Posterior vena cava (tissue), 2 donors: ENCODE data around the gene LIMS4. TPM values are rescaled to one million over a fixed set of nuclear protein-coding genes. Genes with fewer than 3 reads are reported as not detected.
"Not testable (repeated sequence)": the region's sequence is repeated elsewhere in the genome, so short reads cannot be mapped to it uniquely, and the experiment has no call there.

Experiments used
- DNase-seq: peaks from one replicate; pipeline ENCODE4 v3.0.0-alpha.2; 2020; ENCODE audit warnings: low spot score
- intact Hi-C, 2 donors: fragments of 100-400 bp; cut with DNase I; formaldehyde crosslinking; loops; one replicate each; pipeline versions ENCODE4 v1.14.1 to v1.14.2; 2022 to 2023
- total RNA-seq, 2 donors: library from RNA; stranded (reverse); fragmentation: NEBNext Ultra II Directional; extraction: Animal tissue kit (Norgen Biotek cat#: 25700); gene quantifications; one replicate each; pipeline ENCODE4 v1.2.1, GENCODE V29; 2021
- donor health status: DM: yes; HTN: yes; CAD: no.
- donor health status: DM: yes; HTN: yes; CAD: no.

LIMS4 gene
- total RNA-seq, 2 donors from 2014 or later, result 2.4 to 8.2 TPM

GRCh38 chr2:110456291-110457213 is 16.1 kb downstream of the LIMS4 start:
- intact Hi-C loops, DNase-seq: not testable (repeated sequence)

GRCh38 chr2:110455080-110455670 is 17.4 kb downstream of the LIMS4 start:
- intact Hi-C loops, result not testable (repeated sequence)

GRCh38 chr2:110450951-110451350 is 21.7 kb downstream of the LIMS4 start:
- intact Hi-C loops, DNase-seq: not testable (repeated sequence)

More at GRCh38 chr2:110455080-110455670, 17.4 kb downstream of the LIMS4 start:
- not testable (repeated sequence) for DNase-seq

- DNase-seq, intact Hi-C loops: not testable (repeated sequence)
These were observed 23.3 kb downstream of the LIMS4 start for GRCh38 chr2:110449127-110449947.

- intact Hi-C loops, DNase-seq: not testable (repeated sequence)
These were observed 26.0 kb downstream of the LIMS4 start for GRCh38 chr2:110446644-110447043.

GRCh38 chr2:110443305-110444005 is 29.2 kb downstream of the LIMS4 start:
- DNase-seq, intact Hi-C loops: not testable (repeated sequence)

GRCh38 chr2:110441905-110442304 is 30.7 kb downstream of the LIMS4 start:
- DNase-seq, intact Hi-C loops: not testable (repeated sequence)

GRCh38 chr2:110434565-110434964 is 38.1 kb downstream of the LIMS4 start:
- DNase-seq, intact Hi-C loops: not testable (repeated sequence)

GRCh38 chr2:110425725-110426124 is 46.9 kb downstream of the LIMS4 start:
- DNase-seq, intact Hi-C loops: not testable (repeated sequence)

GRCh38 chr2:110424421-110424820 is 48.2 kb downstream of the LIMS4 start:
- DNase-seq, intact Hi-C loops: not testable (repeated sequence)

- intact Hi-C loops, DNase-seq: not testable (repeated sequence)
These were observed 49.0 kb downstream of the LIMS4 start for GRCh38 chr2:110423574-110423962.

- DNase-seq, intact Hi-C loops: not testable (repeated sequence)
These were observed 49.6 kb downstream of the LIMS4 start for GRCh38 chr2:110422852-110423573.

GRCh38 chr2:110420641-110421354 is 51.8 kb downstream of the LIMS4 start:
- DNase-seq, intact Hi-C loops: not testable (repeated sequence)

GRCh38 chr2:110407142-110407541 is 65.5 kb downstream of the LIMS4 start:
- DNase-seq, intact Hi-C loops: not testable (repeated sequence)

- DNase-seq, intact Hi-C loops: not testable (repeated sequence)
These were observed 67.6 kb downstream of the LIMS4 start for GRCh38 chr2:110404988-110405387.

- intact Hi-C loops, DNase-seq: not testable (repeated sequence)
These were observed 68.4 kb downstream of the LIMS4 start for GRCh38 chr2:110404246-110404645.

- intact Hi-C loops, DNase-seq: not testable (repeated sequence)
These were observed 71.5 kb downstream of the LIMS4 start for GRCh38 chr2:110401001-110401618.
